ENCODE data around the gene COMT. TPM values are rescaled to one million over a fixed set of nuclear protein-coding genes. Genes with fewer than 3 reads are reported as not detected.
"Not testable (repeated sequence)": the region's sequence is repeated elsewhere in the genome, so short reads cannot be mapped to it uniquely, and the experiment has no call there.

COMT gene
- total RNA-seq, 4 donors from 2014 or later, result 166 to 214 (median 180) TPM

DNA sequence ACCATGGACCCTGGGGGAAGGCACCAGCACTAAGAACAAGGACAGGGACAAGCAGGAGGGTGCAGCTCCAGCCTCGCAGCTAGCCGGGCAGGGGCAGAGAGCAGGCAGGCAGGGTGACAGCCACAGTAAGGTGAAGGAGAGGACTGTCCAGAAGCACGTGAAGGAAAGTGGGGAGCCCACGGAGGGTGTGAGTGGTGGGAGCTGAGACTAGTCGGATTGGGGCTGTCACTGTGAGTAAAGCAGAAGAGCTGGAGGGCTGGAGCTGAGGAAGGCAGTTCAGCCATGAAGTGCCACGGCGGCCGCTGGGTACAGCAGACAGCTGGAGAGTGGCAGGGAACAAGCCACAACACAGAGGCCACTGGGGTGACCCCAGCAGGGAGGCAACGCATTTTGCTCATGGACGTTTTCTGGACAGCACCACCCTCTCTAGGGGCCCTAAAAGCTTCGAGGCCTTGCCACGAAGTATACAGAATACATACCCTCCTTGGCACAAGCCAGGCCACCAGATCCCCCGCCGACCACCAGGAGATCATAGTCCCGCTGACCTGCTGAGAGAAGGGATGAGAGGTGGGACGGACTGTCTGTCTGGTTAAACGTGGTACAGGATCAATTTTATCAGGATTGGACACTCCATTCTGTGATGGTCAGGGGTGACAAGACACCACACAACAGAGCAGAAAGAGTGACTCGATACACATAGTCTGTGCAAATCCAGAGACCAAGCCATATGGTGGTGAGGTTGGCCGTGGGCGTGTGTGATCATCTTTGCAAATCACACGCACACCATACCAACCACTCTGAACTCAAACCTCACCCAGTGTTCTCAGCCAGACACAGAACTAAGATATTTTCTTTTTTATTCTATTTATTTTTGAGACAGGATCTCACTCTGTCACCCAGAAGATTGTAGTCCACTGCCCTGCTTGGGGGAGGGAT, 10.8 kb upstream of the COMT start:
- DNase-seq (ENCODE audit: low spot score), result no peak
- no peak for ATAC-seq (ENCODE audit: low FRiP score)
- no peak for TF ChIP-seq CTCF (IDR thresholded peaks at IDR 0.05)

DNA sequence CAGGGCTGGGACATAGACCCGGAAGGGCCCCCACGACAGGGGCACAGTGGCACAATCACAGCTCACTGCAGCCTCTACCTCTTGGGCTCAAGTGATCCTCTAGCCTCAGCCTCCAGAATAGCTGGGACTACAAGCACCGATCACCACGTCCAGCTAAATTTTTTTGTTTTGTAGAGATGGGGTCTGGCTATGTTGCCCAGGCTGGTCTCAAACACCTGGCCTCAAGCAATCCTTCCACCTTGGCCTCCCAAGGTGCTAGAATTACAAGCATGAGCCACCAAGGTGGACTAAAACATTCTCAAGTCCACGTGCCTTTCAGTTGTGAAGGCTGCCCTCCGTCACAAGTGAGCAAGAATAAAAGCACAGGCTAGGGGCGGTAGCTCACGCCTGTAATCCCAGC, 10.1 kb upstream of the COMT start:
- TF ChIP-seq CTCF (IDR thresholded peaks at IDR 0.05), result no peak
- DNase-seq (ENCODE audit: low spot score), result no peak

GRCh38 chr22:19932367-19933206, 9.0 kb upstream of the COMT start:
- TF ChIP-seq CTCF (IDR thresholded peaks at IDR 0.05), result no peak
- ATAC-seq (ENCODE audit: low FRiP score) (no peak), DNase-seq (ENCODE audit: low spot score) (no peak)

More for the DNA sequence above, 10.1 kb upstream of the COMT start:
- no peak for ATAC-seq (ENCODE audit: low FRiP score)

DNA sequence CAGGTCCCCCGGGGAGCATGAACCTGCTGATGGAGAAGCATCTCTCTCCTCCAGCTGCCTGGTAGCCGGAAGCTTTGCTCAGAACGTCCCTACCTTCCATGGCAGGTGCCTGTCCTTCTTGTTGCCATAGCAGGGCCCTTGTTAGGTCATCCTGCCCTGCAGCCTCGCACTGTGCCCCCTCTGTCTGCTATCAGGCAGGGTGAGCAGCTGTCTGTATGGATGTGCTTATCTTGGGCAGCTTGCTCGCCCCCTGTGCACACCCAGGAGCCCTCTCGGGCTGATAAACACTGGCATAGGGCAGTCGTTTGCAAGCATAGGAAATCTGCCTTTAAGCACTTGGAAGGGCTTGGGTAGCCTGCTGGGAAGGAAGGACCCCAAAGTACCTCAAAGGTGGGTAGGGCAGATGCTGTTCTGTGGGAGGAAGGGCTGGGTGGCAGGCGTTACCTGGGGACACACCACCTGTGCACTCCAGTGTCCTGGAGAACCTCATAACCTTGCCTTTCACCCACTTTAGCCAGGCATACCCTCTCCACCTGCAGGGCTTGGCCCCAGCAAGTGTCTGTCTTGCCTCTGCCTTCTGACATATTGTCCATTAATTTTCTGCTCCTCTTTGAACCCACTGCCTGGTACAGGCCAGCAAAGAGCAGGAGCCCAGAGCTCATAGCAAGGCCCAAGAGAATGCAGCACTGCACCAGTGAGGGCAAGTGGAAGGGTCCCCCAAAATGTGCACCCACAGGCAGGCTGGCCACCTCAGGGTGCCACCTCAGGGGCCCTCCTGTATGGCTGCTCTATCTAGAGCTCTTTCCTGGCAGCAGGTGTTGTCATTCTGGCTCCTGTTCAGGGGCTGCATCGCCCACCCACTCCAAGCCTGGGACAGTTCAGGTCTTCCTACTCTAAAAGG, 8.0 kb upstream of the COMT start:
- DNase-seq (ENCODE audit: low spot score) (no peak), ATAC-seq (ENCODE audit: low FRiP score) (no peak)

DNA sequence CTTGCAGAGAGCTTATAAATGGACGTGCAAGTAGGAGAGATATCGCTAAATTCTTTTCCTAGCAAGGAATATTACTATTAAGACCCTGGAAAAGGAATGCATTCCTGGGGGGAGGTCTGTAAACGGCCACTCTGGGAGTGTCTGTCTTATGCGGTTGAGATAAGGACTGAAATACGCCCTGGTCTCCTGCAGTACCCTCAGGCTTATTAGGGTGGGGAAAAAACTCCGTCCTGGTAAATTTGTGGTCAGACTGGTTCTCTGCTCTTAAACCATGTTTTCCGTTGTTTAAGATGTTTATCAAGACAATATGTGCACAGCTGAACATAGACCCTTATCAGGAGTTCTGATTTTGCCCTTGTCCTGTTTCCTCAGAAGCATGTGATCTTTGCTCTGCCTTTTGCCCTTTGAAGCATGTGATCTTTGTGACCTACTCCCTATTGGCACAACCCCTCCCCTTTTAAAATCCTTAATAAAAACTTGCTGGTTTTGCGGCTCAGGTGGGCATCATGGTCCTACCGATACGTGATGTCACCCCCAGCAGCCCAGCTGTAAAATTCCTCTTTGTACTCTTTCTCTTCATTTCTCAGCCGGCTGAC, 6.4 kb upstream of the COMT start:
- ATAC-seq (ENCODE audit: low FRiP score), result not testable (repeated sequence)

More for the DNA sequence above, 8.0 kb upstream of the COMT start:
- no peak for TF ChIP-seq CTCF (IDR thresholded peaks at IDR 0.05)

DNA sequence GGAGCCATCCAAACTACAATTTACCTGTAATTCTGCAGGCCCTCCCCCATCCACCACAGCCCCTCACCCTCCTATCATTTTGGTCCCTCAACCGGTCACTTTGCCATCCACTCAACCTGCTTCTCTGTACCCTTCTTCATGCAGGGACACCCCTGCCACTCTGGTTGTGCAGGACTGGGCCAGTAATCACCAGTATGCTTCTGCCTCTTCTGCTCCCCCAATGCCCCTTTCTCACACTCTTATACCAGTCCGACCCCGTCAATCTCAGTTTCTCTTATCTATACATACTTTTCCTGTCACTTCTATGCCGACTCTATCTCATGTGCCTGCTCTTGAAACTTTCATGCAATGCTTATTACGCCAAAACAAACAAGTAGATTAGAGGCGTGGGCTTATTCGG, 5.1 kb upstream of the COMT start:
- TF ChIP-seq CTCF (IDR thresholded peaks at IDR 0.05), result no peak
- ATAC-seq (ENCODE audit: low FRiP score), result no peak

More for the DNA sequence above, 6.4 kb upstream of the COMT start:
- DNase-seq (ENCODE audit: low spot score), result not testable (repeated sequence)

More for the DNA sequence above, 5.1 kb upstream of the COMT start:
- no peak for DNase-seq (ENCODE audit: low spot score)
